ENCODE results near the gene ABCA4. TPM values are rescaled to one million over a fixed set of nuclear protein-coding genes. Genes with fewer than 3 reads are reported as not detected.

Gene ABCA4
- total and polyA plus RNA-seq, 2 of the 8 experiments (the other 6 are each of a cell fraction or from before 2014, with no cell fraction given) = 0.06 TPM; not detected in 1

- H2BK120ac ChIP-seq (replicated peaks; ENCODE audit: low read depth, low read length) = no peak overlapping the region
- CTCF ChIA-PET (ENCODE audit: partially characterized antibody) = interaction anchor here (1.1 to 1.6 kb wide), 4 partner anchors 12 to 25 kb away, joined by 3 to 9 read pairs (median 4); no protein-coding TSS in a partner anchor
Observed at GRCh38 chr1:94000510-94001282, 120.3 kb downstream of the ABCA4 start.

More at GRCh38 chr1:94000510-94001282, 120.3 kb downstream of the ABCA4 start:
- FAIRE-seq (no peak), DNase-seq (ENCODE audit: low read depth in 1 of 2, low spot score in 2 of 2) (no peak)
- Histone ChIP-seq H2BK12ac (ENCODE audit: low read depth, low read length) (no peak overlapping the region), H3K9ac (replicated peaks in 1 of 4; ENCODE audit: extremely low read depth in 1 of 4, low read depth in 3 of 4, low read length in 3 of 4) (no peak overlapping the region), H4K91ac (replicated peaks; ENCODE audit: insufficient read length, low read length) (no peak overlapping the region), H3K36me3 (ENCODE audit: control insufficient read depth in 2 of 4, insufficient read depth in 4 of 4, low read length in 3 of 4) (no peaks in the 10 kb centered on the region), H3K79me1 (ENCODE audit: low read depth, low read length) (no peaks in the 10 kb centered on the region), H4K5ac (ENCODE audit: insufficient read length, low read depth, low read length) (no peak overlapping the region), H3K4me3 (ENCODE audit: extremely low read depth in 1 of 4, insufficient read depth in 2 of 4, low read depth in 3 of 4, low read length in 4 of 4) (no peak overlapping the region), H3K23me2 (ENCODE audit: low read depth, low read length) (no peaks in the 10 kb centered on the region), H3K14ac (ENCODE audit: insufficient read length) (no peak overlapping the region), H3K56ac (replicated peaks; ENCODE audit: insufficient read length, low read depth, low read length) (no peak overlapping the region), H3K18ac (ENCODE audit: extremely low read depth, low read length) (no peak overlapping the region), H2BK5ac (ENCODE audit: low read depth, low read length) (0 out of 2 replicates have a peak overlapping the region, but pooled peaks have one; percentile 8), H2AK5ac (ENCODE audit: low read depth, low read length) (no peak overlapping the region), H3K4ac (replicated peaks; ENCODE audit: insufficient read length, low read depth, low read length) (no peak overlapping the region), H4K20me1 (replicated peaks in 1 of 2; ENCODE audit: control insufficient read depth in 1 of 2, insufficient read depth in 2 of 2, low read length in 2 of 2) (no peaks in the 10 kb centered on the region), H3K23ac (ENCODE audit: insufficient read length) (no peak overlapping the region), H3K27me3 (replicated peaks in 1 of 4; ENCODE audit: control insufficient read depth in 3 of 4, extremely low read depth in 1 of 4, insufficient read depth in 3 of 4, low read length in 3 of 4) (no peaks in the 10 kb centered on the region), H3K79me2 (ENCODE audit: control insufficient read depth in 1 of 2, insufficient read depth in 2 of 2, low read length in 2 of 2) (no peaks in the 10 kb centered on the region), H2BK15ac (ENCODE audit: low read length) (no peak overlapping the region), H2BK20ac (ENCODE audit: low read length) (no peak overlapping the region), H3K4me1 (replicated peaks in 1 of 4; ENCODE audit: control insufficient read depth in 3 of 4, insufficient read depth in 4 of 4, low read length in 3 of 4) (no peaks in the 10 kb centered on the region), H4K8ac (ENCODE audit: extremely low read depth, insufficient read depth, low read length) (no peak overlapping the region; the same call in 1 of the 2 replicates), H3K4me2 (ENCODE audit: insufficient read depth in 1 of 2, low read depth in 2 of 2, low read length in 2 of 2) (no peak overlapping the region), H3K27ac (ENCODE audit: low read depth, low read length) (no peak overlapping the region), H3K9me3 (ENCODE audit: insufficient read depth in 2 of 2, low read depth in 1 of 2, low read length in 1 of 2) (no peaks in the 10 kb centered on the region), H2AFZ (ENCODE audit: low read length) (no peak overlapping the region)
- 85% methylated on average over 12 of the region's 12 CpGs; no CpG with 5 or more reads in 1 of the 2 experiments for WGBS, 2 experiments (ENCODE audit: extremely low coverage in 1 of 2, insufficient coverage in 1 of 2, insufficient read length in 1 of 2, insufficient replicate concordance in 2 of 2, low coverage in 1 of 2, low lambda C conversion rate in 2 of 2, missing lambda C conversion rate in 1 of 2)
- TF ChIP-seq FOSL1 (IDR thresholded peaks at IDR 0.05; ENCODE audit: insufficient read depth, low read depth, low read length) = no peak
- no peak for TF ChIP-seq ZNF274 (IDR thresholded peaks at IDR 0.05; ENCODE audit: borderline replicate concordance, extremely low read depth, low read length)
- POLR2A ChIA-PET (ENCODE audit: partially characterized antibody) = no interaction called here
